Hepatocyte (in vitro differentiated cells): Measurements from ENCODE around the gene CARD19. TPM values are rescaled to one million over a fixed set of nuclear protein-coding genes. Genes with fewer than 3 reads are reported as not detected.

ENCODE experiments used
- DNase-seq: peaks from one replicate; pipeline ENCODE4 v3.0.0-alpha.2; 2016; ENCODE audit warnings: low spot score
- H2AFZ ChIP-seq: fragments of 200-600 bp; sonication (generic); 2 replicates; pipeline ENCODE4 v1.6.0; 2016; ENCODE audit warnings: antibody characterized with exemption, mild to moderate bottlenecking
- H3K27ac ChIP-seq: fragments of 200-600 bp; sonication (generic); 2 replicates; pipeline ENCODE4 v1.5.1; 2016; ENCODE audit warnings: mild to moderate bottlenecking
- H3K27me3 ChIP-seq: fragments of 200-600 bp; sonication (generic); 2 replicates; pipeline ENCODE4 v1.6.1; 2016
- H3K36me3 ChIP-seq: fragments of 200-600 bp; sonication (generic); replicated peaks from 2 replicates; pipeline ENCODE4 v1.5.1; 2016; ENCODE audit warnings: low read depth; ENCODE audit not compliant: insufficient read depth
- H3K4me1 ChIP-seq: fragments of 200-600 bp; sonication (generic); 2 replicates; pipeline ENCODE4 v1.5.1; 2016; ENCODE audit warnings: mild to moderate bottlenecking, moderate library complexity; ENCODE audit not compliant: insufficient read depth
- H3K4me2 ChIP-seq: fragments of 200-600 bp; sonication (generic); 2 replicates; pipeline ENCODE4 v1.6.0; 2016
- H3K4me3 ChIP-seq: fragments of 200-600 bp; sonication (generic); 2 replicates; pipeline ENCODE4 v1.5.1; 2016; ENCODE audit warnings: mild to moderate bottlenecking
- H3K79me2 ChIP-seq: fragments of 200-600 bp; sonication (generic); 2 replicates; pipeline ENCODE4 v1.6.0; 2017; ENCODE audit warnings: mild to moderate bottlenecking
- H3K9me2 ChIP-seq: fragments of 200-600 bp; sonication (generic); replicated peaks from 2 replicates; pipeline ENCODE4 v1.6.0; 2017; ENCODE audit warnings: mild to moderate bottlenecking; ENCODE audit not compliant: insufficient read depth
- H3K9me3 ChIP-seq: fragments of 200-600 bp; sonication (generic); 2 replicates; pipeline ENCODE4 v1.5.1; 2016; ENCODE audit warnings: low read depth, mild to moderate bottlenecking
- H4K20me1 ChIP-seq: fragments of 200-600 bp; sonication (generic); 2 replicates; pipeline ENCODE4 v1.6.0; 2016; ENCODE audit warnings: mild to moderate bottlenecking; ENCODE audit not compliant: insufficient read depth, poor library complexity, severe bottlenecking
- CTCF ChIP-seq: fragments of 200-600 bp; sonication (generic); IDR thresholded peaks from 2 replicates; pipeline ENCODE4 v1.5.1; 2016; ENCODE audit warnings: antibody characterized with exemption, mild to moderate bottlenecking; ENCODE audit not compliant: poor library complexity
- EZH2 ChIP-seq: fragments of 200-600 bp; sonication (generic); IDR thresholded peaks from 2 replicates; pipeline ENCODE4 v1.6.1; 2016; ENCODE audit warnings: antibody characterized with exemption, mild to moderate bottlenecking, borderline replicate concordance
- EZH2phosphoT487 ChIP-seq: fragments of 200-600 bp; sonication (generic); IDR thresholded peaks from one replicate; pipeline ENCODE4 v1.6.1; 2018; ENCODE audit warnings: antibody characterized with exemption, mild to moderate bottlenecking, low read depth, moderate library complexity; ENCODE audit not compliant: unreplicated experiment, severe bottlenecking
- WGBS: methylation state at CpG from one replicate; pipeline ENCODE4 v1.1.6; 2016; ENCODE audit warnings: low lambda C conversion rate; ENCODE audit errors: missing lambda C conversion rate; 5-methylcytosine and 5-hydroxymethylcytosine counted together
- polyA plus RNA-seq: library from polyadenylated mRNA; unstranded; fragments of >200 nt; fragmentation: Nextera tagmentation; extraction: Ambion mirVana; gene quantifications from 2 replicates; pipeline ENCODE4 v1.2.1, GENCODE V29; 2016
- total RNA-seq: library from RNA; depleted of rRNA; stranded (reverse); fragments of >200 nt; gene quantifications from 2 replicates; pipeline ENCODE4 v1.2.3, GENCODE V29; 2014

Gene CARD19
- total and polyA plus RNA-seq, 2 experiments from 2014 or later, result 51.3 to 72.1 TPM

GRCh38 chr9:93118863-93119702 lies 23.1 kb downstream of the CARD19 start:
- Histone ChIP-seq H3K4me3 (no peak overlapping the region), H3K4me2 (no peak overlapping the region), H3K36me3 (no peaks in the 10 kb centered on the region), H4K20me1 (no peaks in the 10 kb centered on the region), H3K4me1 (peaks cover 4% of the 10 kb centered on the region), H3K79me2 (no peaks in the 10 kb centered on the region), H2AFZ (no peak overlapping the region), H3K27me3 (no peaks in the 10 kb centered on the region), H3K9me3 (no peaks in the 10 kb centered on the region), H3K27ac (peak overlapping the region; percentile 5), H3K9me2 (no peaks in the 10 kb centered on the region)
- TF ChIP-seq EZH2phosphoT487 (no peak), CTCF (no peak), EZH2 (no peak)
- 94% methylated on average over 12 of the region's 12 CpGs for WGBS
- DNase-seq, result no peak

GRCh38 chr9:93119703-93119952 lies 23.6 kb downstream of the CARD19 start:
- WGBS, result 92% methylated on average over 5 of the region's 5 CpGs
- Histone ChIP-seq H3K9me3 (no peaks in the 10 kb centered on the region), H3K27ac (peak overlapping the region; percentile 5), H3K36me3 (no peaks in the 10 kb centered on the region), H2AFZ (no peak overlapping the region), H3K4me2 (no peak overlapping the region), H3K9me2 (no peaks in the 10 kb centered on the region), H4K20me1 (no peaks in the 10 kb centered on the region), H3K79me2 (no peaks in the 10 kb centered on the region), H3K27me3 (no peaks in the 10 kb centered on the region), H3K4me1 (peaks cover 4% of the 10 kb centered on the region), H3K4me3 (no peak overlapping the region)
- no peak for DNase-seq
- TF ChIP-seq EZH2phosphoT487 (no peak), EZH2 (no peak), CTCF (no peak)

- Histone ChIP-seq H3K4me2 (no peak overlapping the region), H3K36me3 (no peaks in the 10 kb centered on the region), H3K79me2 (no peaks in the 10 kb centered on the region), H3K9me3 (no peaks in the 10 kb centered on the region), H4K20me1 (no peaks in the 10 kb centered on the region), H3K4me1 (peaks cover 4% of the 10 kb centered on the region), H3K9me2 (no peaks in the 10 kb centered on the region), H3K27ac (peak overlapping the region; percentile 41), H3K4me3 (no peak overlapping the region), H2AFZ (no peak overlapping the region), H3K27me3 (no peaks in the 10 kb centered on the region)
- peak; percentile 85 for DNase-seq
- TF ChIP-seq EZH2phosphoT487, result no peak
- TF ChIP-seq EZH2, result no peak
- TF ChIP-seq CTCF, result no peak
- 76% methylated on average over 23 of the region's 23 CpGs for WGBS
Measured at GRCh38 chr9:93119953-93120845, 24.2 kb downstream of the CARD19 start.
